ENCODE measurements around the gene DISP3.

- TF ChIP-seq POLR2A (IDR thresholded peaks at IDR 0.05; ENCODE audit: low read depth, low read length) (no peak), CTCF (conservative IDR thresholded peaks at IDR 0.05; ENCODE audit: low read depth, low read length) (no peak), CEBPB (IDR thresholded peaks at IDR 0.05; ENCODE audit: low read depth, low read length) (no peak), CHD1 (IDR thresholded peaks at IDR 0.05; ENCODE audit: low read depth, low read length) (no peak), ELK1 (IDR thresholded peaks at IDR 0.05; ENCODE audit: borderline replicate concordance, low read depth, low read length) (no peak), BHLHE40 (IDR thresholded peaks at IDR 0.05; ENCODE audit: low read depth, low read length) (no peak), USF2 (IDR thresholded peaks at IDR 0.05; ENCODE audit: low read depth, low read length) (no peak), RAD21 (IDR thresholded peaks at IDR 0.05; ENCODE audit: low read length) (no peak), RCOR1 (IDR thresholded peaks at IDR 0.05; ENCODE audit: insufficient replicate concordance, low read length) (no peak), RFX5 (IDR thresholded peaks at IDR 0.05; ENCODE audit: low read depth, low read length) (no peak), FOS (IDR thresholded peaks at IDR 0.05; ENCODE audit: low read depth, low read length) (no peak)
These were observed 35.9 kb upstream of the DISP3 start for GRCh38 chr1:11443043-11443442.

Data from IMR-90 (cell line).